ENCODE data around the gene SPATA1. TPM values are rescaled to one million over a fixed set of nuclear protein-coding genes. Genes with fewer than 3 reads are reported as not detected.

SPATA1 gene
- polyA plus RNA-seq, 1 of the 3 experiments (the other 2 are of a cell fraction): 1.2 TPM

DNA sequence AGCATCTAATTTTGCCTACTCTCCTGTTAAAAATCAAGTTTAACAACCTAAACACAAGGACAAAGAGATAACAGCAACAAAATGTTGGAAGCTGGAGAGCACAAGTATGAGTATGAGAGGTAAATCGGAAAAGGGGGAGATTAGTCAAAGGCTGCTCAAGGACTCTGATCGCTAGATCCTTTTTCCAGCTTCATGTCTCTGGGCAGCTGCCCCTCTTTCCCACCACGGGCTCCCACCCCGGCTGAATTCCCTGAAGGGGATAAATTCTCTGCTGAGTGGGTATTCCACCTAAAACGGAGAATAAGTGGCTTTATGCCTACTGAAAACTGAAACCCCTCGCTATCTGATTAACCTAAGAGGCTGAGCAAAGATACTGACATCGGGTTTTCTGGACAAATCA lies 68.8 kb downstream of the SPATA1 start (continued):
- TF ChIP-seq ELF1 (IDR thresholded peaks at IDR 0.05) (no peak), CHD2 (IDR thresholded peaks at IDR 0.05; ENCODE audit: low read length, partially characterized antibody) (no peak)
- TF ChIP-seq, protein P1, sequence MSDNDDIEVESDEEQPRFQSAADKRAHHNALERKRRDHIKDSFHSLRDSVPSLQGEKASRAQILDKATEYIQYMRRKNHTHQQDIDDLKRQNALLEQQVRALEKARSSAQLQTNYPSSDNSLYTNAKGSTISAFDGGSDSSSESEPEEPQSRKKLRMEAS (IDR thresholded peaks at IDR 0.05; ENCODE audit: low read depth): no peak
- TF ChIP-seq, protein P2, sequence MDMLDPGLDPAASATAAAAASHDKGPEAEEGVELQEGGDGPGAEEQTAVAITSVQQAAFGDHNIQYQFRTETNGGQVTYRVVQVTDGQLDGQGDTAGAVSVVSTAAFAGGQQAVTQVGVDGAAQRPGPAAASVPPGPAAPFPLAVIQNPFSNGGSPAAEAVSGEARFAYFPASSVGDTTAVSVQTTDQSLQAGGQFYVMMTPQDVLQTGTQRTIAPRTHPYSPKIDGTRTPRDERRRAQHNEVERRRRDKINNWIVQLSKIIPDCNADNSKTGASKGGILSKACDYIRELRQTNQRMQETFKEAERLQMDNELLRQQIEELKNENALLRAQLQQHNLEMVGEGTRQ (IDR thresholded peaks at IDR 0.05; ENCODE audit: borderline replicate concordance, low read depth, low read length): no peak

DNA sequence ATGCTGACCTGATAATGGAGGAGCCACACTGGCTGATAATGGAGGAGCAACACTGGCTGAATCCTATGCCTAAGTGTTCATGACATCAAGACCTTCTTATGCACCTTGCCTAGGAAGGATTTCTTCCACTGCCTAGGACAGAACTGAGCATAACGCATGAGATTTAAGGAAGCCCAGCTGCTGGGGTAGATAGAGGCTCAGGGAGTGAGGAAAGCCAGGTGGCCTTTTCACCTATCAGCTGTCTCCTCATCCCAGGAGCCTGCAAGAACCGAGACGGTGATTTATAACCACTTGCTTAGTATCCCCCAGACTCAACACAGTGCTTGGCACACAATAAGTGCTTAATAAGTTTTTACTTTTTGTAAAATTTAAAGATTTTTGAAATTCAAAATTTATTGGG lies 75.5 kb downstream of the SPATA1 start:
- H3K4me2 ChIP-seq: no peak overlapping the region
- H3K9ac ChIP-seq: no peak overlapping the region
- no peak for DNase-seq
- H3K4me3 ChIP-seq (ENCODE audit: low read depth in 2 of 2, low read length in 1 of 2): no peak overlapping the region
- no peaks in the 10 kb centered on the region for H4K20me1 ChIP-seq (ENCODE audit: insufficient read depth)
- H3K9me3 ChIP-seq: no peaks in the 10 kb centered on the region
- peaks cover 7 to 8% of the 10 kb centered on the region in 2 experiments; a peak in 2 of 4 replicates for H3K4me1 ChIP-seq (ENCODE audit: control insufficient read depth in 1 of 2, insufficient read depth in 2 of 2, low read depth in 1 of 2, low read length in 1 of 2)
- ChIA-PET CTCF (no interaction called here), POLR2A (no interaction called here)
- H3K36me3 ChIP-seq (replicated peaks in 1 of 2; ENCODE audit: control insufficient read depth in 1 of 2, insufficient read depth in 2 of 2, low read length in 1 of 2): no peaks in the 10 kb centered on the region
- 96% methylated on average over 3 of the region's 3 CpGs for WGBS (ENCODE audit: low lambda C conversion rate)
- no peak overlapping the region for H2AFZ ChIP-seq (ENCODE audit: low read depth)
- H3K27ac ChIP-seq (ENCODE audit: low read depth in 2 of 2, low read length in 1 of 2): no peak overlapping the region
- no peaks in the 10 kb centered on the region for H3K27me3 ChIP-seq (ENCODE audit: insufficient read depth)
- H3K9me2 ChIP-seq: no peaks in the 10 kb centered on the region
- no peaks in the 10 kb centered on the region for H3F3A ChIP-seq (replicated peaks; ENCODE audit: insufficient read depth)
- H3K79me2 ChIP-seq (ENCODE audit: insufficient read depth): no peaks in the 10 kb centered on the region
- TF ChIP-seq TAF1 (IDR thresholded peaks at IDR 0.05; ENCODE audit: borderline replicate concordance, low read depth, low read length) (no peak), FOXJ3 (CRISPR knock-in tag; IDR thresholded peaks at IDR 0.05) (no peak), YY1 (IDR thresholded peaks at IDR 0.05; ENCODE audit: low read depth) (no peak), MEF2A (IDR thresholded peaks at IDR 0.05; ENCODE audit: borderline replicate concordance, low read depth) (no peak), RCOR1 (IDR thresholded peaks at IDR 0.05; ENCODE audit: low read length) (no peak), NRF1 (IDR thresholded peaks at IDR 0.05; ENCODE audit: low read depth, low read length) (no peak), RAD21 (IDR thresholded peaks at IDR 0.05; ENCODE audit: low read length) (no peak), MXI1 (IDR thresholded peaks at IDR 0.05; ENCODE audit: low read depth, low read length) (no peak), TEAD4 (IDR thresholded peaks at IDR 0.05; ENCODE audit: borderline replicate concordance, insufficient read depth) (no peak), ELF1 (IDR thresholded peaks at IDR 0.05) (no peak), GATA2 (CRISPR knock-in tag; IDR thresholded peaks at IDR 0.05) (no peak)
- TF ChIP-seq, protein P3, sequence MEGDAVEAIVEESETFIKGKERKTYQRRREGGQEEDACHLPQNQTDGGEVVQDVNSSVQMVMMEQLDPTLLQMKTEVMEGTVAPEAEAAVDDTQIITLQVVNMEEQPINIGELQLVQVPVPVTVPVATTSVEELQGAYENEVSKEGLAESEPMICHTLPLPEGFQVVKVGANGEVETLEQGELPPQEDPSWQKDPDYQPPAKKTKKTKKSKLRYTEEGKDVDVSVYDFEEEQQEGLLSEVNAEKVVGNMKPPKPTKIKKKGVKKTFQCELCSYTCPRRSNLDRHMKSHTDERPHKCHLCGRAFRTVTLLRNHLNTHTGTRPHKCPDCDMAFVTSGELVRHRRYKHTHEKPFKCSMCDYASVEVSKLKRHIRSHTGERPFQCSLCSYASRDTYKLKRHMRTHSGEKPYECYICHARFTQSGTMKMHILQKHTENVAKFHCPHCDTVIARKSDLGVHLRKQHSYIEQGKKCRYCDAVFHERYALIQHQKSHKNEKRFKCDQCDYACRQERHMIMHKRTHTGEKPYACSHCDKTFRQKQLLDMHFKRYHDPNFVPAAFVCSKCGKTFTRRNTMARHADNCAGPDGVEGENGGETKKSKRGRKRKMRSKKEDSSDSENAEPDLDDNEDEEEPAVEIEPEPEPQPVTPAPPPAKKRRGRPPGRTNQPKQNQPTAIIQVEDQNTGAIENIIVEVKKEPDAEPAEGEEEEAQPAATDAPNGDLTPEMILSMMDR (IDR thresholded peaks at IDR 0.05): no peak
- TF ChIP-seq, protein P4, sequence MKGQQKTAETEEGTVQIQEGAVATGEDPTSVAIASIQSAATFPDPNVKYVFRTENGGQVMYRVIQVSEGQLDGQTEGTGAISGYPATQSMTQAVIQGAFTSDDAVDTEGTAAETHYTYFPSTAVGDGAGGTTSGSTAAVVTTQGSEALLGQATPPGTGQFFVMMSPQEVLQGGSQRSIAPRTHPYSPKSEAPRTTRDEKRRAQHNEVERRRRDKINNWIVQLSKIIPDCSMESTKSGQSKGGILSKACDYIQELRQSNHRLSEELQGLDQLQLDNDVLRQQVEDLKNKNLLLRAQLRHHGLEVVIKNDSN (IDR thresholded peaks at IDR 0.05; ENCODE audit: borderline replicate concordance, low read depth): no peak
- TF ChIP-seq, protein P5, sequence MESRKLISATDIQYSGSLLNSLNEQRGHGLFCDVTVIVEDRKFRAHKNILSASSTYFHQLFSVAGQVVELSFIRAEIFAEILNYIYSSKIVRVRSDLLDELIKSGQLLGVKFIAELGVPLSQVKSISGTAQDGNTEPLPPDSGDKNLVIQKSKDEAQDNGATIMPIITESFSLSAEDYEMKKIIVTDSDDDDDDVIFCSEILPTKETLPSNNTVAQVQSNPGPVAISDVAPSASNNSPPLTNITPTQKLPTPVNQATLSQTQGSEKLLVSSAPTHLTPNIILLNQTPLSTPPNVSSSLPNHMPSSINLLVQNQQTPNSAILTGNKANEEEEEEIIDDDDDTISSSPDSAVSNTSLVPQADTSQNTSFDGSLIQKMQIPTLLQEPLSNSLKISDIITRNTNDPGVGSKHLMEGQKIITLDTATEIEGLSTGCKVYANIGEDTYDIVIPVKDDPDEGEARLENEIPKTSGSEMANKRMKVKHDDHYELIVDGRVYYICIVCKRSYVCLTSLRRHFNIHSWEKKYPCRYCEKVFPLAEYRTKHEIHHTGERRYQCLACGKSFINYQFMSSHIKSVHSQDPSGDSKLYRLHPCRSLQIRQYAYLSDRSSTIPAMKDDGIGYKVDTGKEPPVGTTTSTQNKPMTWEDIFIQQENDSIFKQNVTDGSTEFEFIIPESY (IDR thresholded peaks at IDR 0.05; ENCODE audit: borderline replicate concordance, low read depth): no peak
